GM18520 (cell line): ENCODE results near the gene ATP4B.

ENCODE experiments used
- ATAC-seq: cut with Tn5 transposase; IDR thresholded peaks from one replicate; pipeline ENCODE4 v1.9.1; 2021; ENCODE audit not compliant: unreplicated experiment

The ATP4B gene

DNA sequence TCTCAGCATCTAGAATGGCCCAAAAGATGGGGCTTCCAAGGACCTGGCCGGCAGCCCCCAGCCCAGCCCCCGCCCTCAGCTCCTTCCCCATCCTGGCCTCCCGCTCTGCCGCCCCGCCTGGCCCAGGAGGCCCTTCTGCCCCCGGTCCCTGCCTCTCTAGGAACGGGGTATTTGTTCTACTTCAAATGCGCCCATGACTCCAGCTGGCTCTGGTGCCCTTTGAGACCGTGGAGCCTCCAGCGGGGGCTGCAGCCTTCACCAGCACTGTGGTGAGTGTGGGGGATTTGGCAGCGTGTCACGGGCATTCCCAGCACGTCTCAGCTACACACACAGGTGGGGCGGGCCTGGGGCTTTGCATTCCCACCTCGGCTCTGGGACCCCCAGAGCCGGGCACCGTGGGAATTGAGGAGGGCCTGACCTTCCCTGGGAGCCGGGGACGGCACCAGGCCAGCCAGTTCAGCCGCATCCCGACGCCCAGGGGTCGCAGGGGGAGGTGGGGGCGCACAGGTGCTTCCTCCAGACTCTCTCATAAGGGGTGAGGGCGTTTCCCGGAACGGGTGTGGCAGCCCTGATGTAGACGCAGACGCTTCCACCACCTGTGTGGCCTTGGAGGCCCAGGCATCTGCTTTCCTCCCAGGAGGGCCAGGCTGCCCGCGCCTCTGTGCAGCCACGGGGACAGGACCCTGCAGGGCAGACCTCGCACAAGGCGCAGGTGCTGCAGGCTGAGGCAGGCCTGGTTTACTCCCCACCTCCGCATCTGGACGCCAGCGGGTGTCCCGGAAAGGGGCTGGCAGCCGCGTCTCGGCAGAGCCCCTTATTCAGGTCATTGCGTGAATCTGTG is 947 bp downstream of the ATP4B start:
- ATAC-seq: no peak

DNA sequence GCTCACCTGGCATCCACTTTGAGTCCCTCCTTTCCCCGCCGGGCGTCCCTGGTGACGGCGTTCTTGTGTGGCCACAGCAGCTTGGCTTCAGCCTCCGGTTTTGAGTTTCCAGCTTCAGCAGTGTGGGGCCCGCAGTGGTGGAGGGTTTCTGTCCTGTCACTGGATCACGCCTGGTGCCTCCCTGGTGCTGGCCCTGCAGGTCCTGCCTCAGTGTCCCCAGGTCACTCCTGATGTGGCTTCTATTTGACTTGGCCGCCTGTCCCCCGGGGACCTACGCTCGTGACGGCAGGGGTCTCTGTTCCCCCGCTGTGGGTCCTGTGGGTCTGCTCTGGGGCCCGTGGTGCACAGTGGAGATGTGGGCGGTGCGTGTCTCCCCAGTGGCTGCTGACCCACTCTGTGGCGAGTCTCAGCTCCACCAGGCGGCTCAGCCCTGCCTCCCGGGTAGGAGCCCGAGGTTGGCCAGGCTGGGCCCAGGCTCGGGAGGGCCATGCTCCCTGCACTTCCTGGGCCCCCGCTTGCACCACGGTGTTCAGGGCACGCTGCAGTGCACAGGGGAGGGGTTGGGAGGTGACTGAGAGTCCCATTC is 1.9 kb downstream of the ATP4B start:
- no peak for ATAC-seq

DNA sequence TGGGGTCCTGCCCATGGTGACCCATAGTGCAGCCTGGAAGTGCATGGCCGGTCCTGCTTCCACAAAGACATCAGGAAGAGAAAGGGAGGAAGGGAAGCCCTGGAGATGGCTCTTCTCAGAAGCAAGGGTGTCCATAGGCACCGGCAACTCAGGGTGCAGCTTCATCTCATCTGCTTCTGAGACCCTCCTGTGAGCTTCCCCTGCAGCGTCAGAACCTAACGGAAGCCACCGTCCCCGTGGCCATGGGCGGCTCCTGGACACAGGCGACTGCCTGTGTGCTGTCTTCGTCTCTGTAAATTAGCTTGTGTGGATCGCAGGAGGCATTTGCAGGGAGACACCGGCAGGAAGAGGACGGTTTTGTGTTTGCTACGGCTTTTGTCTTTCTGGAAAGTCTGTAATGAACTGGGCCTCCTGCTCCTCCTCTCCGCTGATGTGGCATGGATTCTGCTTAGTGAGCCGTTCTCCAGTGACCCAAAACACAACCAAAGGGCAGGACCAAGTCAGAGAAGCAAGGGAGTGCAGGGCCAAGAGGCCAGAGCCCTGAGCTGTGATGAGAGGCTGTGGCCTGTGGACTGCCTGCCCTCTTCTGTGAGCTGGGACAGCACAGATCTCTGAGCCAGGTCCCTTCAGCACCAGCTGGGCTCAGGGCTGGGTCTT is 2.5 kb downstream of the ATP4B start:
- ATAC-seq: no peak

DNA sequence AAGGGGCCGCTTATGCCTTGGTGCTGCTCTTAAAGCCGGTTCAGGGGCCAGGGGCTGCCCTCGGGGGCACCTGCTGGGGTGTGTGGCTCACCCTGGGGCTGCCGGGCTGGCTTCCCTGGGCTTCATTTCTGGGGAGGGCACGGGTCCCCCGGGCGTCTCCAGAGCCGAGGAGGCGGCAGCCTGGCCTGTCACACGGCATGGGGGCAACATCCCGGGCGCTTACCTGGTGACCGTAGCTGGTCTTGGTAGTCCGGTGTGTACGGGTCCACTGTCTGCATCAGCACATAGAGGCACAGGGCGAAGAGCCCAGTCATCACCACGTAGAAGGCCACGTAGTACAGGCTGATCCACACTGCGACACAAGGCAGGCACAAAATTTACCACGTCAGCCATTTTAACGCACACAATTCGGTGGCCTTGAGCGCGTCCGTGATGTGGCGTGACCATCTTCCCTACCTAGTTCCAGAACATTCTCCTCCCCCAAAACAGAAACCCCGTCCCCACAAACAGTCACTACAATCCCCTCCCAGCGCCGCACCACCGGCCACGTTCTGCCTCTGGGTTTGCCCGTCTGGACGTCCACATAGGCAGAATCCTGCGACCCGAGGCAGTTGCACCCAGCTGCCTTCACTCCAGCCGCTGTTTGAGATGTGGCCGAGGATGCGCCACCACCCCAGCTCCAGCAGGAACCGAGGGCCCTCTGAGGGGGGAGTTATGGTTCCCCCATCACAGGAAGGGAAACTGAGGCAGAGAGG is 3.2 kb downstream of the ATP4B start:
- no peak for ATAC-seq

DNA sequence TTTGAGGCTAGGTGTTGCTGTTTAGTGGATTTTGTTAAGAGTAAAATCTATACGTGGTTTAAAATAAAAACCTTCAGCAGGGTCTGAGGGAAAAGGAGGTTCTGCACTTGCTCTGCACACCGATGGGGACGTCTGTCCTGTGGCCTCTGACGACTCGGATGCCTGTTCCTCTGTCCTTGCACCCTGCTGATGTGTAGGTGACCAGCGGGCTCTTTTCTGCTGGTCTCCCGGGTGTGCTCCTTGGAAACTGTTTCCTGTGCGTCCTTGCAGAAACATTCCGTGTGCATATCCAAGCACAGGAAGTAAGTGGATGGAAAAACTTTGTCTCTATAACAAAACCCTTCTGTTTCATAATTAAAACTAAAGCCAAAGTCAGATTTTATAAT is 3.8 kb downstream of the ATP4B start:
- no peak for ATAC-seq

DNA sequence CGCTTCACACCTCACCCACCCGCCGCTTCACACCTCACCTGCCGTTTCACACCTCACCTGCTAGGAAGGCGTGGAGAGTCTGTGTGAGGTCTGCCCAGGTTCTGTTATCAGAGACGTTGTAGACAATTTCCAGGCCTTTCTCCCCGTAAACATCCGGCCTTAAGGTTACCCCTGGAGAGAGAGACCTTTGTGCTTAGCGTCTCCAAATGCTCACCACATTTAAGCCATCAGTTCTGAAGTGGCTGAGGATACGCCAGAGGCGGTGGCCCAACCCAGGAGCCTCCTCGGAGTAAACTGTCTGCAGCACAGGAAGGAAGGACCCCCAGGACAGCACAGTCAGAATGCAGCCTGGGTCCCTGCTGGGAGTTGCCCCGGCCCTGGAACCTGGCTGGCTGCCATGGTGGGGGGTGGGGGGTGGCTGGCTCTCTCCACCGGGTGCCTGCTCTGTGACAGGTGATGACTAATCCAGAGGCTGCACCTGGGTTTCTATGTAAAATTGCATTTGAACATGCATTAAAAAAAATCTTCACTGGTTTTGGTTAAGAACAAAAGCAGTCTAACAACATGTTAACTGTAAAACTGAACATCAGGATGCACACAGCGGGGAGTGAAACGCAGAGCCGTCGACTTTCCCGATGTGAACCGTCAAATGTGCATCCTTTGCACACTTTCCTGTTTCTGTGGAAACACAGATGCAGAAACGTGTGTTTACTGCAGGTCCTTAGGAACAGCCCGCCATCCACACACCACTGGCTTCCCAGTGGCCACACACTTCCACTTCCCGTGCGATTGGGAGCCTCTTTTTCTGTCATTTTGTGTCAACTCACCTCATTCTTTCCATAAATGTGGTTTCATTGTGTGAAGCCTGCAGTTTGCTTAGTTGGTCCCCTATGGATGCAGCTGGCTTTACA is 4.5 kb downstream of the ATP4B start:
- ATAC-seq: no peak

DNA sequence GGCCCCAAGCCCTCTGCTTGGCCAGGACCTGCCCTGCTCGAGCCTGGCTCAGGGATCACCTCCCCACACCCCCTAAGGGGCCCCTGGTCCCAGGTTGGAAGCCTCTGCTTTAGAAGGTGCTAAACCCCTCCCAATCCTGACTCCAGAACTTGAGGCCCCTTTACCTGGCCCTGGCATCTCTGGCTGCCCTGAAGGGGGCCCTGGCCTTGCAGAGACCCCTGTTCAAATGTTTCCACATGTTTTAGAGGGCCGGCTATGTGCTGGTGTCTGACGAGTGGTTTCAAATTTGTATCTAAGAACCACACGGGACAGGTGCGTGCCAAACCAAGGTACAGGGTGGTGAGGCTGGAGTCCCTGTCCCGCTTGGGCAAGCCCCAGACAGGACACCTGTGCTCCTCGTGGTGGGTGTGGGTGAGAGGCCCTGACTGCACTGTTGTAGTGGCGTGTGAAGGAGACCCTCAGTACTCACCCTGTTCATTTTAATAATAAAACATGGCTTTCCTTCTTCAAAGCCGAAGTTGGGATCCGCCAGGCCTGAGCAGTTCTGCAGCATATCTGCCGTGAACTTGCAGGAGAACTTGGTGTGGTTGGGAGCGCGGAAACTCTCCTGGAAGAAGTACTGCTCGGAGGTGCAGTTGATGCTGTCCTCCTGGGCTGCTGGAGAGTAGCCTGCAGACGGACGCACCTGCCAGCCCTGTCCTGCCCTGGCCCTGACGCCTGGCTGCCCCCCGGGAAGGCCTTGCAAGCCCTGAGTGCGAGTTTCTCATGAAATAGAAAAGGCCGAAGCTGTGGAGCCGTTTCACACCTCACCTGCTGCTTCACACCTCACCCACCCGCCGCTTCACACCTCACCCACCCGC is 5.4 kb downstream of the ATP4B start:
- no peak for ATAC-seq

DNA sequence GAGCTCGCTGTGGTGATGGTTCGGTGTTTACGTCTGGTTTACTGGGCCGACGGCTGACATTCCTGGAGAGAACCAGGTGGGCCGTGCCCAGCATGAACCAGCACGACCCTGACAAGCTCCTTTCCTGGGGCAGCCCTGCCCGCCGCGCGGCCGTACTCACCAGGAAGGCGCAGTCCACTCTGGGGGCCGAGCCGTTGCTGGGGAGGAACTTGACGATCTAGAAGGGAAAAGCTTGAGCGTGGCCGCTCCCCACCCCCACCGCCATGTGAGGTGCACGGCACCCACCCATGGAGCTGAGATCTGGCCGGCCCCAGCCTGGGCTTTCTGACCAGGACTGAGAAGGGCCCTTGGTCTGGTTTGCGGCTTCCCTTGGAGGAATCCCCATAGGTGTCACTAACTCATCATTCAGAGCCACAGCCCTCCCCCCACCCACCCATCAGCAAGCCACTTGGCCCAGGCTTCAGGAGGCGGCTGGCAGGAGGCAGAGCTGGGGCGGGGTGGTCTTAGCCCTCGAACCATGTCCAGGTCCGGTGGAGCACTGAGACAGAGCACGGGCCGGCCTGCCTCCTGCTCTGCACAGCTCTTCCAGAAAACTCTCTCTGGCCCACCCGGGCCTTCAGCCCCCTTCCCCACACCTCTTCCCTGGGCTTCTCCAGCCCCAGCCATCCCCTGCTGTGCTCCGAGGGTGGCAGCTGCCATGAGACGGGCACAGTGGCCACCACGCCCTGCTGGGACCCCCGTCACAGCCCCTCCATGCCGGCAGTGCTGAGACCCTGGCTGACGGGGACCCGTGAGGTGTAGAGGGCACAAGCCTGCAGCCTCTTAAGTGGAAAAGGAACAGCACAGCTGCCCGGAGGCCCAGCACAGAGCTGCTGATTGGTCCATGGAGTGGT is 6.2 kb downstream of the ATP4B start:
- ATAC-seq: no peak

DNA sequence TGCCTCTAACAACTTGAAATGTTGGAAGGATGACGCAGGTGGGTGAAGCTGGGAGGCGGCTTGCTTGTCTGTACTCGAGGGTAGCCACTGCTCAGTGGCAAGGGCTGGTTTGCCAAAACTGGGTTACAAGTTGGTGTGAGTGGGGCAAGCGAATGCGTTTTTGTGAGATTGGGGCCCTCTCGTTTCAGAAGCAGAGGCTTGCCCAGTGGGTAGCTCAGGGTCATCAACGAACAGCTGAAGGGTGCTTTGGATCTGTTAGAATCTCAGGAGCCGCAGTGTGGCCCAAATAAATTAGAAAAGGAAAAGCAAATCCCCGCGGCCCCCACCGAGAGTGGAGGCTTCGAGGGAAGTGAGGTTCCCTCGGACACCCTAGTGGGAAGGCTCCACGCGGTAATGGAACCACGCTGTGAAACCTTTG is 7.3 kb downstream of the ATP4B start:
- ATAC-seq: no peak

DNA sequence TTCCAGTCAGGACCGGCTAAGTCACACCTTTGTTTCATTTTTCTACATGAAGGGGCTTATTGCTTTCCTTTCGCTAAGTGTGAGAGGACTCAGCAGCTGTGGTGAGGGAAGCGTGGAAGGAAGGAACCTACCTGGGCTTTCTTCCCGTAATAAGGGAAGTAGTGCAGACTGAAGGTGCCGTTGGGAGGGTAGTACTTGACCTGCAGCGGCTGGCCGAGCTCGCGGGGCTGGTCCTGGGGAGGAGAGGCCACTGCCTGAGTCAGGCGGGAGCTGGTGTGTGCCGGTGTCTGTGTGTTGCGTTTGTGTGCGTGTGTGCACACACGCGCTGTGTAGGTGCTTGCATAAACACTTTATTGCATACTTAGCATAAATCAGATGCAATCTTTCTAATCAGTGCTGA is 7.7 kb downstream of the ATP4B start:
- ATAC-seq: no peak

DNA sequence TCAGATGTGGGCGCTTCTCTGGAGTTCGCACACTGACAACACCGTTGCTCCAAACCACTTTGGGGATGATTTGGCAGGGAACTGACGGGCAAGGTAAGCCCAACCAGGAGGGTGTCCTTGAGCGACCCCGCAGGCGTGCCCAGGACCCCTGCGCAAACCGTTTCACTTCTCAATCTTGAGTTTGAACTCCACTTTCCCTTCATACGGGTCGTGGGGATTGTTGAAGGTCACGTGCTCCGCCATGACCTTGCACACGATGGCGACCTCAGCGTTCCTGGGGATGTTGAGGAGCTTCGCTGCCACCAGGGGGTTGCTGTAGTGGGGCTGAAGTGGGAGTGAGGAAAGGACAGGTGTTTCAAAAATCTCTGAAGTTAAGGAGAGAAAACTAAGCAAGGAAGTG is 8.8 kb downstream of the ATP4B start:
- ATAC-seq: no peak

DNA sequence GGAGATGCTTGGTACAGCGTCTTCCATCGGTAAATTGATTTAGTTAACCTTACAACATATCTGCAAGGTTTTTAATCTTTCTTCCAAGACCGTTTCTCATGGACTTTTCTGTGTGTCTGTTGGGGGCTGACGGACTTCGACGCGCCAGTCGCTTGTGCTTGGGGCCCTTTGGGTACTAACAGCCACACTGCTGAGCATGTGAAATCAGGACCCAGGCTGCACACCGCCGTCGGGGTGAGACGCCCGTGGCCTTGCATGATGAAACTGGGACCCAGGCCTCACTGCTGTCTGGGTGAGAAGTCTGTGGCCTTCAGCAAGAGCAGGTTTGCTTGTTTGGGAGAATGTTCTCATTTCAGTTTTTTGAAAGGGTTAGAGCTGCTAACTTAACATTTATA is 9.8 kb downstream of the ATP4B start:
- no peak for ATAC-seq

DNA sequence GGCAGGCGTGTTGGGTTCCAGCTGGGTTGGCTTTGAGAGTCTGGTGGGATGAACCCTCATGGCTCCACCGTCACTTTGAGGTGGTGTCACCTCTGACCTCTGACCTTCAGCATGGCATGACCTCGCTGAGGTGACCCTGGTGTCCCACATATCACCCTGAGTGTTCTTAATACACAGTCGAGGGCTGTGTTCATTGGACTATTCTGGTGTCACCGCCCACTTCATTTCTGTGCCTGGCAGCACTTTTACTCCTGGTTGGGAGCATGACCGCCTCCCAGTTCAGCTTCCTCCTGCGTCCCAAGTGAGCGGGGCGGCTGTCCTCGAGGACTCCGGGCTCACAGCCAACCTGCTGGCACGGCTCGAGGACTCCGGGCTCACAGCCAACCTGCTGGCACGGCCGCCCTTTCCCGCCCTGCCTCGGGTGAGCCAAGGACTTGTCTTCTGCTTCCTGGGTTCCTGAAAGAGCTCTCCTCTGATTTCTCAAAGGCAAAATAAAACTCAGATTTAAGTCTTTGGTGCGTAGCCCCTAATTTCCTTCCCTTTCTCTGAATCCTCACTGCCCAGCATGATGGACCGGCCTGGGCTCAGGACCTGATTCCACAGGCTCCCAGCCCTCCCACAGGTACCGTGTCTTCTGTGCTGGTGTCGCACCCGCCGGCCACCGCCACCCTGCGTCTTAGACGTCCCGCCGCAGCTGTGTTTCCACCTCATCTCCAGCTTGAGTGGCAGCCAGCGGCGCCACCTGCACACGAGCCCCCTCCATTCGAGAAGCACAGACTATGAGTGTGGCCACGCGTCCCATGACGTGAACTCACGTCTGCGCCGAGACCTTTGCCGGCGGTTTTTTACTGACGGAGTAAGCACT is 10.4 kb downstream of the ATP4B start:
- no peak for ATAC-seq

DNA sequence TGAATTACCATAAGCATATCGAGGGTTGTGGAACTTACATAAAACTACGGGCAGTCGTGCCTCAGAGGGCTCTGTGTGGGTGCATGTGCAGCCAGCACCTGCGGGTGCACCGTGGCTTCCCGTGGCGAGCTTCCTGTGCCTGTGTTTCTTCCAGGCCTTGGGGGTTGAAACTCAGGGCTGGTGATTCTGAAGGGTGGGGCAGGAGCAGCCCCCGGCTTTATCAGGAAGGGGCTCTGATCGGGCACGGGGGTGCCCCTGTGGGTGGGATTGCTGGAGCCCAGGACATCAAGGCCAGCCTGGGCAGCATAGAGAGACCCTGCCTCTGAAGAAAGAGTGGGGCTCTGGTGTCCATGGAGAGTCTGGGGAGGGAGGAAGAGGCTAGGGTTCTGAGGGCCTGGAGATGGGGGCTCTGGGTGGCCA is 11.1 kb downstream of the ATP4B start:
- no peak for ATAC-seq

DNA sequence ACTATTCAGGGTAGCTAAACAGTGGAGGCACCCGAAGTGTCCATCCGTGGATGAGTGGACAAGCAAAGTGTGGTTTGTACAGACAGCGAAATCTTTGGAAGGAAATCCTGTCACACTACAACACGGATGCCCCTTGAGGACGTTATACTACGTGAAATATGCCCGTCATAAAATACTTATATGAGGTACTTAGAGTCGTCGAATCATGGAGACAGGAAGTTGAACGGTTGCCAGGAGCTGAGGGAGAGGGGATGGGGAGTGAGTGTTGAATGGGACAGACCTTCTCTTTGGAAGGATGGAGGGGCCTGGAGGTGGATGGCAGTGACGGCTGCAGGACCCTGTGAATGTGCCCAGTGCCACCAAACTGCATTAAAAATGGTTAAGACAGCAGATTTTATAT is 11.6 kb downstream of the ATP4B start:
- ATAC-seq: no peak

DNA sequence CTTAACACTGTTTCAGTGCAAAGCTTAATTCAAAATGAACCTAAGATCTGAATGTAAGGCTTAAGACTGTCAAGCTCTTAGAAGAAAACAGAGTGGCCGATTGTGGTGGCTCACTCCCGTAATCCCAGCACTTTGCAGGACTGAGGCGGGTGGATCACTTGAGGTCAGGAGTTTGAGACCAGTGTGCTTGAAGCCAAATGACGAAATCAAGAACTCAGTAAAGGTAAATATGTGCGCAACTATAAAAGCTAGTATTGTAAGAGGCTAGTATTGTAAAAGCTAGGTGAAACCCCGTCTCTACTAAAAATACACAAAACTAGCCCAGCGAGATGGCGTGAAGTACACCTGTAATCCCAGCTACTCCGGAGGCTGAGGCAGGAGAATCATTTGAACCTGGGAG is 12.7 kb downstream of the ATP4B start:
- ATAC-seq: no peak

DNA sequence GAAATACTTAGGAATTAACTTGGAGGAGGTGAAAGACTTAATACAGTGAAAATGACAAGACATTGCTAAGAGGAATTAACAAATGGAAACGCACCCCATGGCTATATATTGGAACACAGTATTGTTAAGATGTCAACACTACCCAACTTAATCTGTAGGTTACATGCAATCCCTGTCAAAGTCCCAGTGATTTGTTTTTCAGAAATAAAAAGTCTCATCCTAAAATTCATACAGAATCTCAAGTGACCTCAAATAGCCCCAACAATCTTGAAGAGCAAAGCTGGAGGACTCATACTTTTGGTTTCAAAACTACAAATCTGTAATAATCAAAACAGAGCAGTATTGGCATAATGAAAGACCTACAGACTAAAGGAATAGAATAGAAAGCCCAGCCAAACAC is 13.2 kb downstream of the ATP4B start:
- ATAC-seq: no peak

DNA sequence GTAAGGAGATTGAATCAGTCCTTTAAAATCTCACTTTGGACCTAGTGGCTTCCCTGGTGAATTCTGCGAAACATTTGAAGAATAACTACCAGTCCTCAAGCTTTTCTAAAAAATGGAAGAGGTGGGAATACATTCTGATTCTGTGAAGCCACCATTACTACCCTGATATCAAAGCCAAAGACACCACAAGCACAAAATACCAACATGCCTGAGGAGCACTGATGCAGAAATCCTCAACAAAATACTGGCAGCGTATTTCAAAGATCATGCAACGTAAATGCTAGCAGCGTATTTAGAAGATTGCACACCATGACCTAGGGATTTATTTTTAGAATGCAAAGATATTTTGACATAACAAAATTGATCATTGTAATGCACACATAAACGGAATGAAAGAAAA is 14.4 kb downstream of the ATP4B start:
- no peak for ATAC-seq
